Activated B cell treated with CpG ODN at 0.5 μM for 24 hours (primary cell): ENCODE results near the gene TMEM38A. TPM values are rescaled to one million over a fixed set of nuclear protein-coding genes. Genes with fewer than 3 reads are reported as not detected.

Experiments used
- ATAC-seq: fragments of 200-7000 bp; cut with Tn5 transposase; one replicate; pipeline ENCODE4 v1.10.0; 2021; ENCODE audit warnings: low read depth, mild to moderate bottlenecking, moderate library complexity
- CTCF ChIA-PET: fragments of 350-600 bp; sonication (Branson Sonifier 250); formaldehyde crosslinking; loops from one replicate; lab custom pipeline; 2021; ENCODE audit warnings: antibody characterized with exemption; lab: Charles Lee
- POLR2A ChIA-PET: fragments of 350-600 bp; sonication (Branson Sonifier 250); formaldehyde crosslinking; loops from one replicate; lab custom pipeline; 2021; ENCODE audit warnings: antibody characterized with exemption; lab: Charles Lee
- DNase-seq: peaks from one replicate; pipeline ENCODE4 v3.0.0; 2022
- H3K27ac Mint-ChIP-seq: one replicate; pipeline ENCODE4 v1.8.0; 2020; ENCODE audit warnings: mixed read lengths
- H3K27me3 Mint-ChIP-seq: one replicate; pipeline ENCODE4 v1.8.0; 2021; ENCODE audit warnings: mixed read lengths
- H3K36me3 Mint-ChIP-seq: one replicate; pipeline ENCODE4 v1.8.0; 2021; ENCODE audit warnings: low read depth, mixed read lengths
- H3K4me1 Mint-ChIP-seq: one replicate; pipeline ENCODE4 v1.8.0; 2021; ENCODE audit warnings: mixed read lengths
- H3K4me3 Mint-ChIP-seq: one replicate; pipeline ENCODE4 v1.8.0; 2020; ENCODE audit warnings: mild to moderate bottlenecking, mixed read lengths
- H3K9me3 Mint-ChIP-seq: one replicate; pipeline ENCODE4 v1.8.0; 2020; ENCODE audit warnings: mixed read lengths
- CTCF ChIP-seq: fragments of 200-600 bp; IDR thresholded peaks from one replicate; pipeline ENCODE4 v1.8.0; 2022; ENCODE audit warnings: antibody characterized with exemption, mild to moderate bottlenecking
- intact Hi-C: fragments of 100-400 bp; cut with micrococcal nuclease; formaldehyde crosslinking; loops from one replicate; pipeline ENCODE4 v1.15.1; 2024
- total RNA-seq: library from RNA; stranded (reverse); gene quantifications from 2 replicates; pipeline ENCODE4 v1.2.3, GENCODE V29; 2022

Gene TMEM38A
- total RNA-seq, 1 donor from 2014 or later = 4.0 TPM

- intact Hi-C loops = no loop called here
- DNase-seq (no peak), ATAC-seq (no peak)
- ChIA-PET POLR2A (interaction anchor here (0.5 to 0.9 kb wide), 2 partner anchors 16 to 51 kb away, joined by 3 read pairs; no protein-coding TSS in a partner anchor), CTCF (no interaction called here)
- Mint-ChIP-seq H3K4me3 (no peak overlapping the region), H3K36me3 (peaks cover 75% of the 10 kb centered on the region), H3K27me3 (no peaks in the 10 kb centered on the region), H3K27ac (peak overlapping the region; percentile 19), H3K4me1 (peaks cover 18% of the 10 kb centered on the region), H3K9me3 (no peaks in the 10 kb centered on the region)
- TF ChIP-seq CTCF = no peak
Measured at GRCh38 chr19:16638666-16639065, 22.3 kb upstream of the TMEM38A start.

- intact Hi-C loops = no loop called here
- Mint-ChIP-seq H3K9me3 (no peaks in the 10 kb centered on the region), H3K27ac (no peak overlapping the region), H3K4me3 (no peak overlapping the region), H3K4me1 (peaks cover 19% of the 10 kb centered on the region), H3K36me3 (peaks cover 76% of the 10 kb centered on the region), H3K27me3 (no peaks in the 10 kb centered on the region)
- no peak for ATAC-seq
- no peak for TF ChIP-seq CTCF
- CTCF ChIA-PET = no interaction called here
- POLR2A ChIA-PET = interaction anchor here (0.6 kb wide), 2 partner anchors 21 to 168 kb away, joined by 4 to 5 read pairs; no protein-coding TSS in a partner anchor
- DNase-seq = no peak
Measured at GRCh38 chr19:16640951-16641350, 20.0 kb upstream of the TMEM38A start.

GRCh38 chr19:16641695-16642094 lies 19.2 kb upstream of the TMEM38A start:
- TF ChIP-seq CTCF = no peak
- no peaks in the 10 kb centered on the region for H3K9me3 Mint-ChIP-seq
- peaks cover 82% of the 10 kb centered on the region for H3K36me3 Mint-ChIP-seq
- H3K27ac Mint-ChIP-seq = no peak overlapping the region
- intact Hi-C loops = no loop called here
- ATAC-seq (no peak), DNase-seq (no peak)
- CTCF ChIA-PET = no interaction called here
- H3K4me1 Mint-ChIP-seq = peaks cover 19% of the 10 kb centered on the region
- no peaks in the 10 kb centered on the region for H3K27me3 Mint-ChIP-seq
- POLR2A ChIA-PET = no interaction called here
- H3K4me3 Mint-ChIP-seq = no peak overlapping the region

GRCh38 chr19:16645140-16645539 lies 15.8 kb upstream of the TMEM38A start:
- Mint-ChIP-seq H3K36me3 (peaks cover 91% of the 10 kb centered on the region), H3K27ac (no peak overlapping the region), H3K27me3 (no peaks in the 10 kb centered on the region), H3K9me3 (no peaks in the 10 kb centered on the region), H3K4me3 (no peak overlapping the region), H3K4me1 (peaks cover 6% of the 10 kb centered on the region)
- ATAC-seq (no peak), DNase-seq (no peak)
- intact Hi-C loops = no loop called here
- no peak for TF ChIP-seq CTCF
- ChIA-PET CTCF (no interaction called here), POLR2A (interaction anchor here (0.7 to 1.0 kb wide), 2 partner anchors 15 to 59 kb away, joined by 4 read pairs; partner anchors contain the start of gene SMIM7)

- ATAC-seq = no peak
- Mint-ChIP-seq H3K4me1 (peaks cover 8% of the 10 kb centered on the region), H3K27ac (no peak overlapping the region), H3K36me3 (peaks cover 93% of the 10 kb centered on the region), H3K27me3 (no peaks in the 10 kb centered on the region), H3K4me3 (no peak overlapping the region), H3K9me3 (no peaks in the 10 kb centered on the region)
- DNase-seq = no peak
- TF ChIP-seq CTCF = no peak
- ChIA-PET POLR2A (interaction anchor here (1.1 to 1.5 kb wide), 2 partner anchors 62 to 64 kb away, joined by 3 to 5 read pairs; no protein-coding TSS in a partner anchor), CTCF (no interaction called here)
- intact Hi-C loops = no loop called here
Measured at GRCh38 chr19:16649734-16650133, 11.2 kb upstream of the TMEM38A start.
